ENCODE measurements around the gene SIRPA. TPM values are rescaled to one million over a fixed set of nuclear protein-coding genes. Genes with fewer than 3 reads are reported as not detected.
A peak's percentile ranks its signal among the peaks of the same experiment; 100 is the strongest.

The SIRPA gene
- total and polyA plus RNA-seq, 2 of the 8 experiments (the other 6 are each of a cell fraction or from before 2014, with no cell fraction given): 3.9 to 4.3 TPM

DNA sequence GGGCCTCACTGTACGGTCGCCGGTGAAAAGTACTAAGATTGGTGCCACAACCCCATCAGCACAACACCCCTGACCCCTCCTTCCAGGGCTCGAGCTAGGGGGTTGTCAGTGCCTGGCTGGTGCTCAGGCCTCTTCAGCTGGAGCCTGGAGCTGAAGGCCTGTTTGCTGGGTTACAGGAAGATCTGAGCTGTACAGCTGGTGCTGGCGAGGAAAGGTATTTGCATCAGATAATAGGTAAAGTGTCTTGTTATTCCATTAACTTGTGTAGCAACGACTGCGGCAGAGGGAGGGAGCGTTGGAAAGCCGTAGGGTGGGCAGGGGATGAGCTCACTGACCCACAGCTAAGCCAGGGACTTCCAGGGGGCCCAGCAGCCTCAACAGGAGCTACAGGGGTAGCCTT, 15.8 kb upstream of the SIRPA start:
- no peak overlapping the region for H3K27ac ChIP-seq (ENCODE audit: low read depth, low read length)
- peak overlapping the region; percentile 72 for H4K91ac ChIP-seq (replicated peaks; ENCODE audit: insufficient read length, low read length)
- WGBS, 2 experiments (ENCODE audit: extremely low coverage in 1 of 2, insufficient coverage in 1 of 2, insufficient read length in 1 of 2, insufficient replicate concordance in 2 of 2, low coverage in 1 of 2, low lambda C conversion rate in 2 of 2, missing lambda C conversion rate in 1 of 2): 80% methylated on average over 9 of the region's 9 CpGs; no CpG with 5 or more reads in 1 of the 2 experiments

More for the DNA sequence above, 15.8 kb upstream of the SIRPA start:
- no peaks in the 10 kb centered on the region for H3K36me3 ChIP-seq (ENCODE audit: control insufficient read depth in 2 of 4, insufficient read depth in 4 of 4, low read length in 3 of 4)
- H3K4me3 ChIP-seq (ENCODE audit: extremely low read depth in 1 of 4, insufficient read depth in 2 of 4, low read depth in 3 of 4, low read length in 4 of 4): no peak overlapping the region
- H2BK15ac ChIP-seq (ENCODE audit: low read length): no peak overlapping the region
- no peak overlapping the region for H2AFZ ChIP-seq (ENCODE audit: low read length)
- TF ChIP-seq, protein P1, sequence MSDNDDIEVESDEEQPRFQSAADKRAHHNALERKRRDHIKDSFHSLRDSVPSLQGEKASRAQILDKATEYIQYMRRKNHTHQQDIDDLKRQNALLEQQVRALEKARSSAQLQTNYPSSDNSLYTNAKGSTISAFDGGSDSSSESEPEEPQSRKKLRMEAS (IDR thresholded peaks at IDR 0.05): no peak
- TF ChIP-seq CREB1 (IDR thresholded peaks at IDR 0.05): no peak
- ChIA-PET POLR2A (ENCODE audit: partially characterized antibody) (no interaction called here), CTCF (ENCODE audit: partially characterized antibody) (interaction anchor here (0.8 to 1.9 kb wide), 7 partner anchors 10 to 115 kb away, joined by 3 to 7 read pairs (median 3); no protein-coding TSS in a partner anchor)
- no peak overlapping the region for H3K14ac ChIP-seq (ENCODE audit: insufficient read length)
- no peak overlapping the region for H2BK120ac ChIP-seq (replicated peaks; ENCODE audit: low read depth, low read length)
- H4K20me1 ChIP-seq (replicated peaks in 1 of 2; ENCODE audit: control insufficient read depth in 1 of 2, insufficient read depth in 2 of 2, low read length in 2 of 2): peaks cover 0 to 2% of the 10 kb centered on the region in 2 experiments
- H3K9me3 ChIP-seq (ENCODE audit: insufficient read depth in 2 of 2, low read depth in 1 of 2, low read length in 1 of 2): no peaks in the 10 kb centered on the region
- peak overlapping the region; percentile 10; the same call in 1 of the 2 replicates for H2AK5ac ChIP-seq (ENCODE audit: low read depth, low read length)
- no peak overlapping the region; the same call in 1 of the 2 replicates for H4K8ac ChIP-seq (ENCODE audit: extremely low read depth, insufficient read depth, low read length)
- H3K27me3 ChIP-seq (replicated peaks in 1 of 4; ENCODE audit: control insufficient read depth in 3 of 4, extremely low read depth in 1 of 4, insufficient read depth in 3 of 4, low read length in 3 of 4): no peaks in the 10 kb centered on the region; a peak in 1 of 7 replicates
- no peak overlapping the region for H3K4me2 ChIP-seq (ENCODE audit: insufficient read depth in 1 of 2, low read depth in 2 of 2, low read length in 2 of 2)
- no peak overlapping the region for H4K5ac ChIP-seq (ENCODE audit: insufficient read length, low read depth, low read length)
- DNase-seq (ENCODE audit: low read depth in 1 of 2, low spot score in 2 of 2) (no peak), FAIRE-seq (no peak)
- peaks cover 2% of the 10 kb centered on the region; the same call in 1 of the 2 replicates for H3K23me2 ChIP-seq (ENCODE audit: low read depth, low read length)
- no peak overlapping the region for H3K9ac ChIP-seq (replicated peaks in 1 of 4; ENCODE audit: extremely low read depth in 1 of 4, low read depth in 3 of 4, low read length in 3 of 4)
- H3K56ac ChIP-seq (replicated peaks; ENCODE audit: insufficient read length, low read depth, low read length): no peak overlapping the region
- H3K4ac ChIP-seq (replicated peaks; ENCODE audit: insufficient read length, low read depth, low read length): no peak overlapping the region
- no peak overlapping the region for H2BK20ac ChIP-seq (ENCODE audit: low read length)
- no peak overlapping the region for H2BK12ac ChIP-seq (ENCODE audit: low read depth, low read length)
- H3K18ac ChIP-seq (ENCODE audit: extremely low read depth, low read length): no peak overlapping the region
- no peaks in the 10 kb centered on the region for H3K79me2 ChIP-seq (ENCODE audit: control insufficient read depth in 1 of 2, insufficient read depth in 2 of 2, low read length in 2 of 2)
- H3K23ac ChIP-seq (ENCODE audit: insufficient read length): no peak overlapping the region
- no peaks in the 10 kb centered on the region; the same call in 1 of the 2 replicates for H3K79me1 ChIP-seq (ENCODE audit: low read depth, low read length)
- H2BK5ac ChIP-seq (ENCODE audit: low read depth, low read length): no peak overlapping the region
- H3K4me1 ChIP-seq (replicated peaks in 1 of 4; ENCODE audit: control insufficient read depth in 3 of 4, insufficient read depth in 4 of 4, low read length in 3 of 4): peaks cover 0 to 14% (median 1%) of the 10 kb centered on the region in 4 experiments; a peak in 5 of 7 replicates
